ENCODE measurements around the gene THADA.

THADA gene

DNA sequence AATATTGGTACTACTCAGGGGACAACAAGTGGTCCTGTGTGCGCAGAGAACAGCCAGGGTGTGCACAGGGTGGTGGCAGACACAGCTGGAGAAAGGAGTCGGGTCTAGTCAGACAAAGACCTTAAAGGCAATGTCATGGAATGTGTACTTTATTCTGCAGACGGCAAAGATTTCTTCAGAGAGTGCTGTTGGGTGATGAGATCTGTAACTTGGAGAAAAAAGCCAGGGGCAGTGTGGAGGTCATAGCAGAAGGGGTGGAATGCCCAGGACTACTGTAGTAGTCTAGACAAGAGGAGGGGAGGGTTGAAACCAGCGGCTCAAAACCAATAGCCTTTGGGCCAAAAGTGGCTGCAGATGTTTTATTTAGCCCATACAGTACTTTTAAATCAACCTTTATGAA lies 248.1 kb downstream of the THADA start:
- no peaks in the 10 kb centered on the region for H3K27me3 ChIP-seq (ENCODE audit: control insufficient read depth, insufficient read depth, low read length)
- no peak overlapping the region for H3K9ac ChIP-seq (ENCODE audit: low read length)
- H3K27ac ChIP-seq (ENCODE audit: low read depth, low read length): no peak overlapping the region
- peaks cover 42% of the 10 kb centered on the region for H3K4me1 ChIP-seq (ENCODE audit: control insufficient read depth, insufficient read depth, low read length)
- no peak overlapping the region for H3K4me3 ChIP-seq (ENCODE audit: low read depth, low read length)
- H3K9me3 ChIP-seq (ENCODE audit: control insufficient read depth, insufficient read depth, low read depth, low read length): no peaks in the 10 kb centered on the region
- H3K36me3 ChIP-seq (ENCODE audit: control insufficient read depth, insufficient read depth, low read length): no peaks in the 10 kb centered on the region

DNA sequence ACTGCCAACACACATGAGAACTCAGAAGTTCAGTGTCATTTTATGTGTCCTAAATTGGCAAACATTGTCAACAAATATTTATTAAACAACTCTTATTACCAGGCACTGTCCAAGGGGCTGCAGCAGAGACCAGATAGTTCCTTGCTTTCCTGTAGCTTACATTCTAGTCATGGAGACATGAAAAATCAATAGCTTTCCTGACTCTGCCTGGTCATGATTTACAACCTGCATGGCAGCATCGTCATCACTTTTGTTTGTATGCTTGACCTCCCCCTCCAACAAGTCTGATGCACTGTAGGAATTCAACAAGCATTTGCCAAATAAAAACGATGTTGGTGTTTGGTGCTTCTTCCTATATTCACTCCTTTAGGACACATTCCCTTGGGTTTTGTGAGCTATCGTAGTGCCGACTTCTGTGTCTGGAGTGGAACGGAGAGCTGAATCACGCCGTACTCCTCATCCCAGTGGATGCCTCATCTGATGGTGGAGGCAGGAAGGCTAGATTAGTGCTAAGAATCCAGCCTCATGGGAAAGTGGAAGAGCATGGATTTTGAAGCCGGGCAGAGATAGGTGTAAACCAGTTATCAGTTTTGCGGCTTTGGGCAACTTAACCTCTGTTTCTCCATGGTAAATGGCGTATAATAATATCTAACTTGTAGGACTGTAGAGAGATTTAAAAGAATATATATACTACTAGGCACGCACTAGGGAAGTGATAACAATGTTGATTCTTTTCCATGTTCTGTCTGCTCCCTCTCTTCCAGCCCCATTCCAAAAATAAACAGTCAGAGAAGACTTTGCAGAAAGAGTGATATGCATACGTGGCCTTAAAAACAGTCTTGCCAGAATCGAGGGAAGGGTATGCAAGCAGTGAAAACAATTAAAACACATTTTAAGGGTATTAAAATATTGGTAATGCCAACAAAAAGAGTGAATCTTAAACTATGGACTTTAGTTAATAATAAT lies 249.0 kb downstream of the THADA start:
- Histone ChIP-seq H3K27ac (ENCODE audit: low read depth, low read length) (no peak overlapping the region), H3K9ac (ENCODE audit: low read length) (no peak overlapping the region), H3K4me1 (ENCODE audit: control insufficient read depth, insufficient read depth, low read length) (peaks cover 42% of the 10 kb centered on the region), H3K36me3 (ENCODE audit: control insufficient read depth, insufficient read depth, low read length) (no peaks in the 10 kb centered on the region), H3K27me3 (ENCODE audit: control insufficient read depth, insufficient read depth, low read length) (no peaks in the 10 kb centered on the region), H3K4me3 (ENCODE audit: low read depth, low read length) (no peak overlapping the region), H3K9me3 (ENCODE audit: control insufficient read depth, insufficient read depth, low read depth, low read length) (no peaks in the 10 kb centered on the region)

DNA sequence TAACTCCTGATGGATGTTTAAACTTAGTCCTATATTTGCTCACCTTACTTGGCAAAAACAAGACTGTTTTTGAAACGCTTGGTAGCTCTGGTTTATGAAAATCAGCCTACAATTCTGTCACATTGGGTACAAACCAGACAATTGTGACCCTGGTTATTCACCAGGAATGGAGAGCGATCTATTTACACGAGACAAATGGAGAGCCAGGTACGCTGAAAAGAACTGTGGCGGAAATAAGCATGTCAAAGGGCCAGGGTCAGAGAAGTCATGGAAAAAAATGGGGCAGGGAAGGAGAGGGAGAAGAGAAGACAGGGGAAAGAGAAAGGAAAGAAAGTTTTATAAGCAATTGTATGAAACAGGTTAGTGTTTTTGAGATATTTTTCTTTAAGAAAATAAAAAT lies 250.0 kb downstream of the THADA start:
- Histone ChIP-seq H3K27ac (ENCODE audit: low read depth, low read length) (peak overlapping the region; percentile 52; the same call in 1 of the 2 replicates), H3K4me1 (ENCODE audit: control insufficient read depth, insufficient read depth, low read length) (peaks cover 45% of the 10 kb centered on the region), H3K9me3 (ENCODE audit: control insufficient read depth, insufficient read depth, low read depth, low read length) (no peaks in the 10 kb centered on the region), H3K4me3 (ENCODE audit: low read depth, low read length) (no peak overlapping the region), H3K9ac (ENCODE audit: low read length) (no peak overlapping the region), H3K36me3 (ENCODE audit: control insufficient read depth, insufficient read depth, low read length) (no peaks in the 10 kb centered on the region), H3K27me3 (ENCODE audit: control insufficient read depth, insufficient read depth, low read length) (no peaks in the 10 kb centered on the region)

DNA sequence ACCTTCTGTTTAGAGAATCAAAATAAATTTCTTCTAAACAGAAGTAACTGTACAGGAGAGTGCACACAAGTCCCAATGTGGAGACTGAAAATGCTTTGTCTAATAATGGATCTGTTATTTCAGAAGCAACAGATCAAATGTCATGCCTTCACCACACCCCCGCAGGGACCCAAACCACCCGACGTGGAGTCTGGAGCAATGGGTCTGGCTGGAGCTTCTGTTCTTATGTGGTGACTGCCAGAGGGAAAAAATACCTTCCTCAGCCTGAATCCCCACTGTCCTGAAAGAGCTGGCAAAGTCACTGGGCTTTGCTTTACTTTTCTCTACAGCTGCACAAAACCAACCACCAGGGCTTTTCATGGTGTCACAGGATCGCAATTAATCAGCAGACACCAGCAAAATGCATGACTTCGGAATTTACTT lies 250.4 kb downstream of the THADA start:
- no peaks in the 10 kb centered on the region for H3K36me3 ChIP-seq (ENCODE audit: control insufficient read depth, insufficient read depth, low read length)
- H3K27ac ChIP-seq (ENCODE audit: low read depth, low read length): peak overlapping the region; percentile 52; the same call in 1 of the 2 replicates
- no peak overlapping the region for H3K4me3 ChIP-seq (ENCODE audit: low read depth, low read length)
- H3K27me3 ChIP-seq (ENCODE audit: control insufficient read depth, insufficient read depth, low read length): no peaks in the 10 kb centered on the region
- H3K4me1 ChIP-seq (ENCODE audit: control insufficient read depth, insufficient read depth, low read length): peaks cover 45% of the 10 kb centered on the region
- no peaks in the 10 kb centered on the region for H3K9me3 ChIP-seq (ENCODE audit: control insufficient read depth, insufficient read depth, low read depth, low read length)
- H3K9ac ChIP-seq (ENCODE audit: low read length): no peak overlapping the region

DNA sequence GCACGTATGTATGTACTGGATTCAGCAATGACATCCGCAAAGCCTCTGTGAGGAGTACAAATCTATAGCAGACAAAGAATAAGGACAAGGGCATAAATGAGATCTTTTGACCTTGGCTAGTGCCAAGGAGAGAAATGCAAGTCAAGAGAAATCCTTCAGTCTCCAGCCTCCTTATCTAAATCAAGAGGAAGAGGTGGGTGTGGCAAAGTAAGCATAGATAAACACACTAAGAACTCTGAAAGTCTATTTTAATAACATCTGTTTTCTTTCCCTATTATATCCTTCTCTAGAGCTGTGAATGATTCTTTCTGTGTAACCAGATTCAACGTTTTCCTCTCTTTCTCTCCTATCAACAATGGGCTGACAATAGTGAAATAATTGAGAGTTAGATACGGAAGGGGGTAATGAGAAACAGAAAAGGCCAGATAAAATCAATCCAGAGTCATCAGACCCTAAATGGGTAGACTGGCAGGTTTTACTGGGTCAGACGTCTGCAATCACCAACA lies 250.9 kb downstream of the THADA start:
- H3K9ac ChIP-seq (ENCODE audit: low read length): no peak overlapping the region
- H3K9me3 ChIP-seq (ENCODE audit: control insufficient read depth, insufficient read depth, low read depth, low read length): no peaks in the 10 kb centered on the region
- H3K27ac ChIP-seq (ENCODE audit: low read depth, low read length): no peak overlapping the region
- H3K27me3 ChIP-seq (ENCODE audit: control insufficient read depth, insufficient read depth, low read length): no peaks in the 10 kb centered on the region
- no peaks in the 10 kb centered on the region for H3K36me3 ChIP-seq (ENCODE audit: control insufficient read depth, insufficient read depth, low read length)
- H3K4me1 ChIP-seq (ENCODE audit: control insufficient read depth, insufficient read depth, low read length): peaks cover 48% of the 10 kb centered on the region
- H3K4me3 ChIP-seq (ENCODE audit: low read depth, low read length): no peak overlapping the region

DNA sequence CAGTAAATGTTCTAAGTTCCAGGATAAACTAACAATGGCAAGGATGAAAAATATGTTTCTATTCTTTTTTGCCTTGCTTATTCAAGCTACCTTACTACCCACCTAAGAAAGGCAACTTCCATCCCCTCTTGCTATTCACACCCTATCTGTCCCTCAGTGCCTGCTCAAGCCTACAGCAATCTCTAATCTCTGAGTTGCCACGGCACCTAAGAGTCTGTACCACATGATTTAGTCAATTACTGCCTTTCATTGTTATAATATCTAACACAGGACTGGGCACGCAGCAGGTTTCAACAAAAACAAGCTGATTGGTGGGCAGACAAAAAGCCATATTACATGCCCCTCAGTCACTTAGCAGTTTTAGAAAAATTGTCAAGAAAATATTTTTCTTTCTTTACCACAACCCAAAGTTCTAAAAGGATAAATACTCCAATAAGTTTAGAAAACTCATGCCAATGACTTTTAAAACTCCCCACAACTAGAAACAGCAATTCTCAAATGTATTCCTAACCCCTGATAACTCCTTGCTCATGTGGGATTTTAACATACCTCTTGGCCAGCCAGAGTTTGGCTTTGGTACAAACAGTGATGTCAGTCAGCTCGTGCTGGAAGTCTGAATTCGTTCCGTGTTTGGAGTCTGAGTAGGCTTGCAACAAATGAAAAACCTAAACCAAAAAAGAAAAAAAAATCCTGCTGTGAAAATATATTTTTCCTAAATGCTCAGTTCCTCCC lies 252.1 kb downstream of the THADA start:
- Histone ChIP-seq H3K27ac (ENCODE audit: low read depth, low read length) (no peak overlapping the region), H3K27me3 (ENCODE audit: control insufficient read depth, insufficient read depth, low read length) (no peaks in the 10 kb centered on the region), H3K9me3 (ENCODE audit: control insufficient read depth, insufficient read depth, low read depth, low read length) (no peaks in the 10 kb centered on the region), H3K4me3 (ENCODE audit: low read depth, low read length) (no peak overlapping the region), H3K36me3 (ENCODE audit: control insufficient read depth, insufficient read depth, low read length) (no peaks in the 10 kb centered on the region), H3K9ac (ENCODE audit: low read length) (no peak overlapping the region), H3K4me1 (ENCODE audit: control insufficient read depth, insufficient read depth, low read length) (peaks cover 44% of the 10 kb centered on the region)

DNA sequence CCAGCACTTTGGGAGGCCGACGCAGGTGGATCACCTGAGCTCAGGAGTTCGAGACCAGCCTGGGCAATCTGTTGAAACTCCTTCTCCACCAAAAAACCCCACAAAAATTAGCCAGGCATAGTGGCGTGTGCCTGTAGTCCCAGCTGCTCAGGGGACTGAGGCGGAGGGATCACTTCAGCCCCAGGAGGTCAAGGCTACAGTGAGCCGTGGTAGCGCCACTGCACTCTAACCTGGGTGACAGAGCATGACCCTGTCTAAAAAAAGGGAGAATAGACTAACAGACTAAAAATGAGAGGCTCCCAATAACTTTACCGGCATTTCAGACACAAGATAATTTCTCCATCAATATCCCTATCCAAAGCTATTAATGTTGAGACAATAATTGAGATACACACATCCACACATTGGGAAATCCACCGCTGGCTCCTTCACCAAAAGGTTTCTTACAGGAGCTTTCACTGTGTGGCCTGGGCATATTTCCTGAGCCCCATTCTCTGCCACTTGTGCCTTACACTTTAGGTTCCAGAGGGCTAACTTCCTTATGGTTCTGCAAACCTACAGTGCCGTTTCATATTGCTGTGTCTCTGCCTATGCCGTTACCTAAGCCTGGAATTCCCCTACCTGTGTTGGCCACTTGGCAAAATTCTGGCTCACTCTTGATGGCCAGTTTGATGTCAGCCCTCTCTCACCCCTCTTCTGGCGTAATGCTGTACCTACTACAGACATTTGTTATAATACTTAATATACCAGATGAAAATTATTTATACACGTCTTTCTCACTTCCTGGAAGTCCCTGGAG lies 253.7 kb downstream of the THADA start:
- Histone ChIP-seq H3K9me3 (ENCODE audit: control insufficient read depth, insufficient read depth, low read depth, low read length) (no peaks in the 10 kb centered on the region), H3K4me3 (ENCODE audit: low read depth, low read length) (no peak overlapping the region), H3K9ac (ENCODE audit: low read length) (no peak overlapping the region), H3K27me3 (ENCODE audit: control insufficient read depth, insufficient read depth, low read length) (no peaks in the 10 kb centered on the region), H3K36me3 (ENCODE audit: control insufficient read depth, insufficient read depth, low read length) (no peaks in the 10 kb centered on the region), H3K4me1 (ENCODE audit: control insufficient read depth, insufficient read depth, low read length) (peaks cover 44% of the 10 kb centered on the region), H3K27ac (ENCODE audit: low read depth, low read length) (no peak overlapping the region)

DNA sequence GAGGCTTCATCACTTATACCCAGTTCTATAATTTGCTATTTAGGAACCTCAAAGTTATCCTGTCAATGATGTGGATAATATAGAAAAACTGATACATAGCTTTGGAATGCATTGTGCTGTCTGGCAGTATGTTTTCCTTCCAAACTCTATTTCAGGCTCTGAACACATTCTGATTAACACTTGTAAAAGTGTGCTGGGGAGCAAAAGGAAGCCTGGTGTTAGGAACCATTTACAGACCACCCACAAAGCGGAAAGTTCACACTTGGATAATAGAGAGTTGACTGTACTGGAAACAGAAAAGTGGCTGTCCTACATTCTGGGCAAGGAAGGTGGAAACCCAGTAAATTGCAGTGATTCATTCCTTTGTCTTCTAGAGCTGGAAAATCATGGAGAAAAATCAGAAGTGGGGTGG lies 254.9 kb downstream of the THADA start:
- Histone ChIP-seq H3K27me3 (ENCODE audit: control insufficient read depth, insufficient read depth, low read length) (no peaks in the 10 kb centered on the region), H3K36me3 (ENCODE audit: control insufficient read depth, insufficient read depth, low read length) (no peaks in the 10 kb centered on the region), H3K4me3 (ENCODE audit: low read depth, low read length) (no peak overlapping the region), H3K4me1 (ENCODE audit: control insufficient read depth, insufficient read depth, low read length) (peaks cover 32% of the 10 kb centered on the region), H3K9me3 (ENCODE audit: control insufficient read depth, insufficient read depth, low read depth, low read length) (no peaks in the 10 kb centered on the region), H3K27ac (ENCODE audit: low read depth, low read length) (no peak overlapping the region), H3K9ac (ENCODE audit: low read length) (no peak overlapping the region)

DNA sequence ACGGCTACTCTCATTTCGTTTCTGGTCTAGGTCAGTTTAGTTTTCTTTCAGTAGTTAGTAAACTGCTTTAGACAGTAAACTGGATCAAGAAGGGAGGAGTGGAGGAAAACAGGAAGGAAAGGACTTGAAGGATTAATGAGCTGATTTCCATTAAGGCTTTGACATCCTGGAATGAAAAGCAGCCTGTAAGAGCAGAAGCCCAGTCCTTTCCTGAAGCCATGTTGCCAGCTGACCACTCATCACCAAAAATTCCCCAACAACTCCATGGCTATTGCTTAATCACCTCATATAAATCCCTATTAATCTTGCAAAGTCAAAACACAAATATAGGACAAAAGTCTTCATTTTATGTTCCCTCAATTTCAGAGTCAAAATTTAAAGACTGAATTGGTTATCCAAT lies 255.8 kb downstream of the THADA start:
- Histone ChIP-seq H3K4me1 (ENCODE audit: control insufficient read depth, insufficient read depth, low read length) (peaks cover 23% of the 10 kb centered on the region), H3K27me3 (ENCODE audit: control insufficient read depth, insufficient read depth, low read length) (no peaks in the 10 kb centered on the region), H3K36me3 (ENCODE audit: control insufficient read depth, insufficient read depth, low read length) (no peaks in the 10 kb centered on the region), H3K9ac (ENCODE audit: low read length) (no peak overlapping the region), H3K4me3 (ENCODE audit: low read depth, low read length) (no peak overlapping the region), H3K27ac (ENCODE audit: low read depth, low read length) (no peak overlapping the region), H3K9me3 (ENCODE audit: control insufficient read depth, insufficient read depth, low read depth, low read length) (no peaks in the 10 kb centered on the region)

DNA sequence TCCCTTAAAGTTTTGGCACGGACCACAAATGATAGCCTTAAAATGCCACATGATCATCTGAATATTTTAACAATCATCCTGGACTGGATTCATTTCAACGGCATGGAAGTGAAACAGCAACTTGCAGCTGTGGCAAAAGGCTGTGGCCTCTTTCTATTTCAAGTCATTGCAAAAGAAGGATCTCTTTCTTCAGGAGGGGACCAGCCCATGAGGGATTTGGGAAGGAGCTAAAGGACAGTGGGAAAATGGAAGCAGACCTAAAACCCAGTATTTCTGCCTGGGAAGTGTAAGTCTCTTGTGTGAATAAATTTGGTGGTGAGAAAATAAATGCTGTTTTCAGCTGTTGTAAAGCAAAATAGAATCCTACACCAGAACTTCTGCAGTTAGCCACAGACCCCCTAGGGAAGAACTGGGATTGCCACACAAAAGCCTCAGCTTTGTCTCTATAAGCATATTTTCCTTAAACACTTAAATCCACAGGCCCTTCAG lies 262.1 kb downstream of the THADA start:
- Histone ChIP-seq H3K9me3 (ENCODE audit: control insufficient read depth, insufficient read depth, low read depth, low read length) (no peaks in the 10 kb centered on the region), H3K9ac (ENCODE audit: low read length) (no peak overlapping the region), H3K4me3 (ENCODE audit: low read depth, low read length) (no peak overlapping the region), H3K4me1 (ENCODE audit: control insufficient read depth, insufficient read depth, low read length) (peaks cover 15% of the 10 kb centered on the region; the same call in 1 of the 2 replicates), H3K27me3 (ENCODE audit: control insufficient read depth, insufficient read depth, low read length) (no peaks in the 10 kb centered on the region), H3K36me3 (ENCODE audit: control insufficient read depth, insufficient read depth, low read length) (no peaks in the 10 kb centered on the region), H3K27ac (ENCODE audit: low read depth, low read length) (no peak overlapping the region)
